WTC11 (cell line): ENCODE results near the gene TMED3. TPM values are rescaled to one million over a fixed set of nuclear protein-coding genes. Genes with fewer than 3 reads are reported as not detected.
A peak's percentile ranks its signal among the peaks of the same experiment; 100 is the strongest.

Experiments
- ATAC-seq: fragments of 200-7000 bp; cut with Tn5 transposase; 2 replicates; pipeline ENCODE4 v1.10.0; 2021; ENCODE audit warnings: mild to moderate bottlenecking, moderate library complexity
- CTCF ChIA-PET: fragments of 300-600 bp; sonication (Branson Sonifier 250); formaldehyde crosslinking; loops from one replicate; lab custom pipeline; 2021; ENCODE audit warnings: antibody characterized with exemption; lab: Charles Lee
- POLR2A ChIA-PET: fragments of 350-600 bp; sonication (Branson Sonifier 250); formaldehyde crosslinking; loops from one replicate; lab custom pipeline; 2021; ENCODE audit warnings: antibody characterized with exemption; lab: Charles Lee
- DNase-seq: peaks from one replicate; pipeline ENCODE4 v3.0.0; 2021; ENCODE audit warnings: low spot score
- H3K27ac Mint-ChIP-seq: 2 replicates; pipeline ENCODE4 v1.8.0; 2021; ENCODE audit warnings: mixed read lengths
- H3K27me3 Mint-ChIP-seq: 2 replicates; pipeline ENCODE4 v1.8.0; 2021; ENCODE audit warnings: low read depth, mild to moderate bottlenecking, moderate library complexity, mixed read lengths
- H3K36me3 Mint-ChIP-seq: 2 replicates; pipeline ENCODE4 v1.8.0; 2021; ENCODE audit warnings: mixed read lengths
- H3K4me1 Mint-ChIP-seq: 2 replicates; pipeline ENCODE4 v1.8.0; 2022; ENCODE audit warnings: mixed read lengths
- H3K4me3 Mint-ChIP-seq: 2 replicates; pipeline ENCODE4 v1.8.0; 2021; ENCODE audit warnings: mild to moderate bottlenecking, moderate library complexity, mixed read lengths
- H3K9me3 Mint-ChIP-seq: 2 replicates; pipeline ENCODE4 v1.8.0; 2021; ENCODE audit warnings: mixed read lengths
- ATF1 ChIP-seq: sonication (generic); formaldehyde crosslinking; IDR thresholded peaks from 2 replicates; pipeline ENCODE4 v1.8.1; 2023; ENCODE audit warnings: mild to moderate bottlenecking, moderate library complexity, missing genetic modification reagents
- ELF4 ChIP-seq: sonication (generic); formaldehyde crosslinking; IDR thresholded peaks from 2 replicates; pipeline ENCODE4 v1.8.1; 2022; ENCODE audit warnings: low read depth, mild to moderate bottlenecking, moderate library complexity, missing genetic modification reagents
- ESRRA ChIP-seq: sonication (generic); formaldehyde crosslinking; IDR thresholded peaks from 2 replicates; pipeline ENCODE4 v1.8.1; 2022; ENCODE audit warnings: mild to moderate bottlenecking, missing genetic modification reagents, borderline replicate concordance
- MXD4 ChIP-seq: fragments of 250-450 bp; sonication (Bioruptor Pico); IDR thresholded peaks from 2 replicates; pipeline ENCODE4 v1.8.0; 2021; ENCODE audit warnings: mild to moderate bottlenecking, moderate library complexity, borderline replicate concordance
- SOX15 ChIP-seq: fragments of 250-450 bp; sonication (Bioruptor Pico); IDR thresholded peaks from 2 replicates; pipeline ENCODE4 v1.9.0; 2021; ENCODE audit warnings: mild to moderate bottlenecking
- TEAD1 ChIP-seq: sonication (generic); formaldehyde crosslinking; IDR thresholded peaks from 2 replicates; pipeline ENCODE4 v1.8.0; 2022; ENCODE audit warnings: mild to moderate bottlenecking, missing genetic modification reagents
- ZNF138 ChIP-seq: sonication (generic); formaldehyde crosslinking; conservative IDR thresholded peaks from 2 replicates; pipeline ENCODE4 v1.8.1; 2022; ENCODE audit warnings: mild to moderate bottlenecking, moderate library complexity, missing genetic modification reagents
- ZNF219 ChIP-seq: sonication (generic); formaldehyde crosslinking; IDR thresholded peaks from 2 replicates; pipeline ENCODE4 v1.8.0; 2023; ENCODE audit warnings: missing genetic modification reagents, mild to moderate bottlenecking, borderline replicate concordance
- ZNF317 ChIP-seq: sonication (generic); formaldehyde crosslinking; IDR thresholded peaks from 2 replicates; pipeline ENCODE4 v1.8.1; 2023; ENCODE audit warnings: low read depth, mild to moderate bottlenecking, moderate library complexity, missing genetic modification reagents, borderline replicate concordance
- total RNA-seq: library from RNA; stranded (reverse); gene quantifications from 3 replicates; pipeline ENCODE4 v1.2.3, GENCODE V29; 2021
- TF ChIP-seq, protein P1 (sequence below): sonication (generic); formaldehyde crosslinking; IDR thresholded peaks from 2 replicates; pipeline ENCODE4 v1.8.1; 2023; ENCODE audit warnings: mild to moderate bottlenecking, missing genetic modification reagents, moderate library complexity
- TF ChIP-seq, protein P2 (sequence below): fragments of 250-450 bp; sonication (Bioruptor Pico); IDR thresholded peaks from 2 replicates; pipeline ENCODE4 v1.8.0; 2021; ENCODE audit warnings: mild to moderate bottlenecking
- TF ChIP-seq, protein P3 (sequence below): sonication (generic); formaldehyde crosslinking; IDR thresholded peaks from 2 replicates; pipeline ENCODE4 v1.8.1; 2023; ENCODE audit warnings: mild to moderate bottlenecking, missing genetic modification reagents, moderate library complexity
- TF ChIP-seq, protein P4 (sequence below): sonication (generic); formaldehyde crosslinking; IDR thresholded peaks from 2 replicates; pipeline ENCODE4 v1.8.1; 2022; ENCODE audit warnings: mild to moderate bottlenecking, missing genetic modification reagents, moderate library complexity, borderline replicate concordance
- TF ChIP-seq, protein P5 (sequence below): fragments of 200-600 bp; IDR thresholded peaks from 2 replicates; pipeline ENCODE4 v1.8.0; 2022; ENCODE audit warnings: antibody characterized with exemption
- TF ChIP-seq, protein P6 (sequence below): sonication (generic); formaldehyde crosslinking; IDR thresholded peaks from 2 replicates; pipeline ENCODE4 v1.8.1; 2023; ENCODE audit warnings: mild to moderate bottlenecking, moderate library complexity, missing genetic modification reagents
- TF ChIP-seq, protein P7 (sequence below): sonication (generic); formaldehyde crosslinking; IDR thresholded peaks from 2 replicates; pipeline ENCODE4 v1.8.0; 2022; ENCODE audit warnings: mild to moderate bottlenecking, missing genetic modification reagents
- TF ChIP-seq, protein P8 (sequence below): sonication (generic); formaldehyde crosslinking; IDR thresholded peaks from 2 replicates; pipeline ENCODE4 v1.8.1; 2022; ENCODE audit warnings: missing genetic modification reagents, borderline replicate concordance
- TF ChIP-seq, protein P9 (sequence below): sonication (generic); formaldehyde crosslinking; IDR thresholded peaks from 2 replicates; pipeline ENCODE4 v1.8.0; 2023; ENCODE audit warnings: missing genetic modification reagents

TMED3 gene
- total RNA-seq, 1 experiment from 2014 or later, result 51.2 TPM

DNA sequence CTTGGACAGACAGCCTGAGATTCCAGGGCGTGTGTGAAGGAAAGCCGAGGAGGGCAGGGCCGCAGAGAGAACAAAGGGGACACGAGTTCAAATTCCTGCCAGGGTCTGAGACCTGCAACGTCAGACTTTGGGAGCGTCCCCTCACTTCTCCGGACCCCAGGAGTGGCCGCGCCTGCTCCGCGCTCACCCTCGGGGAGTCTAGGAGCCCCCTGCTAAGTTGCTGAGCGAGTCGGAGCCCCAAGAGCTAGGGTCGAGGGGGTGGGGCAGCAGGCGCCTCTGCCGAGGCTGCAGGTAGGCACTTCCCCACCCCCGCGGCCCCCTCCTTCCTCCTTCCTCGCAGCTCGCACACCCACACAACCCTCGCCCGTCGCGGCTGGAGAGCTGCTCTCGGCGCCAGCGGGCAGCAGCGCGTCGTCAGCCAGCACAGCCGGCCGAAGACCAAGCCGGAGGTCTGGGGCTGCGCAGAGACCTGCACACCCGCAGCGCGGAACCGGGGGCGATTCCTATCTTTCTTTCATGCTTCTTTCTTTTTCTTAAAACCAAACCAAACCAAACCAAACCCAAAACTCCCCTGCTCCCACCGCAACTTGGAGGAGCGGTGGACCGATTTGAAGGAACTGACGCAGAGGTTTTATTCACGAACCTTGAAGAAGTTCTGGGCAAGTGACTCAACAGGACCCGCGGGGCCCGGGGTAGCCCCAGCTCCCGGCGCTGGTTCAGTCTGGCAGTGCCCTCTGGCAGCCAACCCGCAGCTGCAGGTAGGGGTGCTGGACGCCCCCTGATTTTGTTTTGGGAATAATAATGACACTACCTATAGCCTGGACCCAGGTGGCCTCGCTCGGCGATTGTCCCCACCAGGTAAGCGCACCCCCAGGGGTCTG lies 28.3 kb upstream of the TMED3 start, which contains the start of gene ANKRD34C:
TSS of gene ANKRD34C (plus strand) at position 352 of the 881 bp plus-strand sequence. CDS start 10,563 bp downstream, outside the sequence.
- no peak within 1 kb of the TSS for H3K27ac Mint-ChIP-seq
- ChIA-PET CTCF (interaction anchor here (0.7 to 1.8 kb wide), 5 partner anchors 28 to 98 kb away, joined by 3 to 7 read pairs (median 3); partner anchors contain the start of gene TMED3), POLR2A (no interaction called here)
- peaks cover 77% of the 10 kb centered on the region for H3K27me3 Mint-ChIP-seq
- TF ChIP-seq MXD4 (CRISPR knock-in tag) (no peak), ATF1 (CRISPR knock-in tag) (no peak), ZNF219 (CRISPR knock-in tag) (no peak), ZNF138 (CRISPR knock-in tag) (no peak), SOX15 (no peak)
- TF ChIP-seq, protein P1, sequence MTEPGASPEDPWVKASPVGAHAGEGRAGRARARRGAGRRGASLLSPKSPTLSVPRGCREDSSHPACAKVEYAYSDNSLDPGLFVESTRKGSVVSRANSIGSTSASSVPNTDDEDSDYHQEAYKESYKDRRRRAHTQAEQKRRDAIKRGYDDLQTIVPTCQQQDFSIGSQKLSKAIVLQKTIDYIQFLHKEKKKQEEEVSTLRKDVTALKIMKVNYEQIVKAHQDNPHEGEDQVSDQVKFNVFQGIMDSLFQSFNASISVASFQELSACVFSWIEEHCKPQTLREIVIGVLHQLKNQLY (CRISPR knock-in tag), result no peak
- TF ChIP-seq, protein P2, sequence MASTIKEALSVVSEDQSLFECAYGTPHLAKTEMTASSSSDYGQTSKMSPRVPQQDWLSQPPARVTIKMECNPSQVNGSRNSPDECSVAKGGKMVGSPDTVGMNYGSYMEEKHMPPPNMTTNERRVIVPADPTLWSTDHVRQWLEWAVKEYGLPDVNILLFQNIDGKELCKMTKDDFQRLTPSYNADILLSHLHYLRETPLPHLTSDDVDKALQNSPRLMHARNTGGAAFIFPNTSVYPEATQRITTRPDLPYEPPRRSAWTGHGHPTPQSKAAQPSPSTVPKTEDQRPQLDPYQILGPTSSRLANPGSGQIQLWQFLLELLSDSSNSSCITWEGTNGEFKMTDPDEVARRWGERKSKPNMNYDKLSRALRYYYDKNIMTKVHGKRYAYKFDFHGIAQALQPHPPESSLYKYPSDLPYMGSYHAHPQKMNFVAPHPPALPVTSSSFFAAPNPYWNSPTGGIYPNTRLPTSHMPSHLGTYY, result no peak
- H3K4me3 Mint-ChIP-seq, result peak within 1 kb of the TSS; percentile 71
- peak; percentile 46 for DNase-seq
- ATAC-seq, result peak; percentile 76
- no peaks in the 10 kb centered on the region for H3K9me3 Mint-ChIP-seq
- H3K36me3 Mint-ChIP-seq, result no peaks in the 10 kb centered on the region
- H3K4me1 Mint-ChIP-seq, result peaks cover 9% of the 10 kb centered on the region

DNA sequence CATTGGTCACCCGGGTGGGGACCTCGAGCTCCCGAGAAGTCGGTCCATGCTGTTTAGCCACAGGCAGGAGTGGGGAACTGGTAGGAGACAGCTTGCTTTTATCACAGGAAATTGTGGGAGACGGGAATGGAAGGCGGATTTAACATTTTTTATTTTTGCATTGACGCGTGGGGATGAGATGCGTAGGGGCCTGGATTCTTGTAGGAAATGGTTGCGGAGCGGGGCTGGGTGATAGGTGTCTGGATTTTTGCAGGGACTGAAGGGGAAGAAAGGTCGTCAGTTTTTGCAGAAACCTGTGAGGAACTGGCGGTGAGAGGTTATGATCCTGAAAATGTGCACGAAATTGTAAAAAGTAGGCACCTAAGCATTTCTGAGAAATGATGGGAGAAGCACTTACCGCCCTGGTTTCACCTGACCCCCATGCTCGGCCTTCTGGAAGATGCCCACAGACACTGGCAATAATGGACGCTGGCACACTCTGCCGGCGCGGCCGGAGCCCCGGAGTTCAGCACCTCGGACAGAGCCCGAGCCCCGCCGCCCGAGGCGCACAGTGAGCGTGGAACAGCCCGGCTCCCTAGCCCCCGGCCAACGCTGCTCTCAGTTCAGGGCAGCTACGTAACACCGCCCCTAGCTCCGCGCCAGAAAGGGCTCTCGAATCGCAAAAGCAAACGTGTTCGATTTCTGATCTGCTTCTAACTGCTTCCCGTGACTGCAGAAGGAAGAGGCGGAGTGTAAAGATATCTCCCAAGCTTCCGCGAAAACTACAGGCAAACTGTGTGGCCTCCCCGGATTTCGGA lies 27.5 kb upstream of the TMED3 start:
- H3K27ac Mint-ChIP-seq, result no peak overlapping the region
- DNase-seq, result peak; percentile 81
- no peaks in the 10 kb centered on the region for H3K36me3 Mint-ChIP-seq
- H3K4me1 Mint-ChIP-seq, result peaks cover 9% of the 10 kb centered on the region
- POLR2A ChIA-PET, result no interaction called here
- no peaks in the 10 kb centered on the region for H3K9me3 Mint-ChIP-seq
- ATAC-seq, result peak; percentile 90
- peak overlapping the region; percentile 71 for H3K4me3 Mint-ChIP-seq
- peaks cover 82% of the 10 kb centered on the region for H3K27me3 Mint-ChIP-seq
- CTCF ChIA-PET, result interaction anchor here (0.9 to 1.8 kb wide), 6 partner anchors 27 to 99 kb away, joined by 3 to 7 read pairs (median 3); partner anchors contain the start of gene TMED3
- TF ChIP-seq, protein P3, sequence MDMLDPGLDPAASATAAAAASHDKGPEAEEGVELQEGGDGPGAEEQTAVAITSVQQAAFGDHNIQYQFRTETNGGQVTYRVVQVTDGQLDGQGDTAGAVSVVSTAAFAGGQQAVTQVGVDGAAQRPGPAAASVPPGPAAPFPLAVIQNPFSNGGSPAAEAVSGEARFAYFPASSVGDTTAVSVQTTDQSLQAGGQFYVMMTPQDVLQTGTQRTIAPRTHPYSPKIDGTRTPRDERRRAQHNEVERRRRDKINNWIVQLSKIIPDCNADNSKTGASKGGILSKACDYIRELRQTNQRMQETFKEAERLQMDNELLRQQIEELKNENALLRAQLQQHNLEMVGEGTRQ (CRISPR knock-in tag), result no peak
- TF ChIP-seq, protein P4, sequence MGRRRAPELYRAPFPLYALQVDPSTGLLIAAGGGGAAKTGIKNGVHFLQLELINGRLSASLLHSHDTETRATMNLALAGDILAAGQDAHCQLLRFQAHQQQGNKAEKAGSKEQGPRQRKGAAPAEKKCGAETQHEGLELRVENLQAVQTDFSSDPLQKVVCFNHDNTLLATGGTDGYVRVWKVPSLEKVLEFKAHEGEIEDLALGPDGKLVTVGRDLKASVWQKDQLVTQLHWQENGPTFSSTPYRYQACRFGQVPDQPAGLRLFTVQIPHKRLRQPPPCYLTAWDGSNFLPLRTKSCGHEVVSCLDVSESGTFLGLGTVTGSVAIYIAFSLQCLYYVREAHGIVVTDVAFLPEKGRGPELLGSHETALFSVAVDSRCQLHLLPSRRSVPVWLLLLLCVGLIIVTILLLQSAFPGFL (CRISPR knock-in tag), result peak; percentile 55; the same call in 1 of the 2 replicates
- no peak for TF ChIP-seq ZNF317 (CRISPR knock-in tag)
- peak; percentile 51; the same call in 1 of the 2 replicates for TF ChIP-seq ESRRA
- TF ChIP-seq ELF4 (CRISPR knock-in tag), result 0 out of 2 replicates have a peak, but pooled peaks have one; percentile 22
- TF ChIP-seq, protein P5, sequence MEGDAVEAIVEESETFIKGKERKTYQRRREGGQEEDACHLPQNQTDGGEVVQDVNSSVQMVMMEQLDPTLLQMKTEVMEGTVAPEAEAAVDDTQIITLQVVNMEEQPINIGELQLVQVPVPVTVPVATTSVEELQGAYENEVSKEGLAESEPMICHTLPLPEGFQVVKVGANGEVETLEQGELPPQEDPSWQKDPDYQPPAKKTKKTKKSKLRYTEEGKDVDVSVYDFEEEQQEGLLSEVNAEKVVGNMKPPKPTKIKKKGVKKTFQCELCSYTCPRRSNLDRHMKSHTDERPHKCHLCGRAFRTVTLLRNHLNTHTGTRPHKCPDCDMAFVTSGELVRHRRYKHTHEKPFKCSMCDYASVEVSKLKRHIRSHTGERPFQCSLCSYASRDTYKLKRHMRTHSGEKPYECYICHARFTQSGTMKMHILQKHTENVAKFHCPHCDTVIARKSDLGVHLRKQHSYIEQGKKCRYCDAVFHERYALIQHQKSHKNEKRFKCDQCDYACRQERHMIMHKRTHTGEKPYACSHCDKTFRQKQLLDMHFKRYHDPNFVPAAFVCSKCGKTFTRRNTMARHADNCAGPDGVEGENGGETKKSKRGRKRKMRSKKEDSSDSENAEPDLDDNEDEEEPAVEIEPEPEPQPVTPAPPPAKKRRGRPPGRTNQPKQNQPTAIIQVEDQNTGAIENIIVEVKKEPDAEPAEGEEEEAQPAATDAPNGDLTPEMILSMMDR, result no peak
- TF ChIP-seq, protein P6, sequence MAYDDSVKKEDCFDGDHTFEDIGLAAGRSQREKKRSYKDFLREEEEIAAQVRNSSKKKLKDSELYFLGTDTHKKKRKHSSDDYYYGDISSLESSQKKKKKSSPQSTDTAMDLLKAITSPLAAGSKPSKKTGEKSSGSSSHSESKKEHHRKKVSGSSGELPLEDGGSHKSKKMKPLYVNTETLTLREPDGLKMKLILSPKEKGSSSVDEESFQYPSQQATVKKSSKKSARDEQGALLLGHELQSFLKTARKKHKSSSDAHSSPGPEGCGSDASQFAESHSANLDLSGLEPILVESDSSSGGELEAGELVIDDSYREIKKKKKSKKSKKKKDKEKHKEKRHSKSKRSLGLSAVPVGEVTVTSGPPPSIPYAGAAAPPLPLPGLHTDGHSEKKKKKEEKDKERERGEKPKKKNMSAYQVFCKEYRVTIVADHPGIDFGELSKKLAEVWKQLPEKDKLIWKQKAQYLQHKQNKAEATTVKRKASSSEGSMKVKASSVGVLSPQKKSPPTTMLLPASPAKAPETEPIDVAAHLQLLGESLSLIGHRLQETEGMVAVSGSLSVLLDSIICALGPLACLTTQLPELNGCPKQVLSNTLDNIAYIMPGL (CRISPR knock-in tag), result no peak
- TF ChIP-seq, protein P7, sequence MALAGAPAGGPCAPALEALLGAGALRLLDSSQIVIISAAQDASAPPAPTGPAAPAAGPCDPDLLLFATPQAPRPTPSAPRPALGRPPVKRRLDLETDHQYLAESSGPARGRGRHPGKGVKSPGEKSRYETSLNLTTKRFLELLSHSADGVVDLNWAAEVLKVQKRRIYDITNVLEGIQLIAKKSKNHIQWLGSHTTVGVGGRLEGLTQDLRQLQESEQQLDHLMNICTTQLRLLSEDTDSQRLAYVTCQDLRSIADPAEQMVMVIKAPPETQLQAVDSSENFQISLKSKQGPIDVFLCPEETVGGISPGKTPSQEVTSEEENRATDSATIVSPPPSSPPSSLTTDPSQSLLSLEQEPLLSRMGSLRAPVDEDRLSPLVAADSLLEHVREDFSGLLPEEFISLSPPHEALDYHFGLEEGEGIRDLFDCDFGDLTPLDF (CRISPR knock-in tag), result 0 out of 2 replicates have a peak, but pooled peaks have one; percentile 46
- TF ChIP-seq, protein P8, sequence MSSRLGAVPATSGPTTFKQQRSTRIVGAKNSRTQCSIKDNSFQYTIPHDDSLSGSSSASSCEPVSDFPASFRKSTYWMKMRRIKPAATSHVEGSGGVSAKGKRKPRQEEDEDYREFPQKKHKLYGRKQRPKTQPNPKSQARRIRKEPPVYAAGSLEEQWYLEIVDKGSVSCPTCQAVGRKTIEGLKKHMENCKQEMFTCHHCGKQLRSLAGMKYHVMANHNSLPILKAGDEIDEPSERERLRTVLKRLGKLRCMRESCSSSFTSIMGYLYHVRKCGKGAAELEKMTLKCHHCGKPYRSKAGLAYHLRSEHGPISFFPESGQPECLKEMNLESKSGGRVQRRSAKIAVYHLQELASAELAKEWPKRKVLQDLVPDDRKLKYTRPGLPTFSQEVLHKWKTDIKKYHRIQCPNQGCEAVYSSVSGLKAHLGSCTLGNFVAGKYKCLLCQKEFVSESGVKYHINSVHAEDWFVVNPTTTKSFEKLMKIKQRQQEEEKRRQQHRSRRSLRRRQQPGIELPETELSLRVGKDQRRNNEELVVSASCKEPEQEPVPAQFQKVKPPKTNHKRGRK (CRISPR knock-in tag), result no peak
- TF ChIP-seq TEAD1 (CRISPR knock-in tag), result peak; percentile 85
- TF ChIP-seq, protein P9, sequence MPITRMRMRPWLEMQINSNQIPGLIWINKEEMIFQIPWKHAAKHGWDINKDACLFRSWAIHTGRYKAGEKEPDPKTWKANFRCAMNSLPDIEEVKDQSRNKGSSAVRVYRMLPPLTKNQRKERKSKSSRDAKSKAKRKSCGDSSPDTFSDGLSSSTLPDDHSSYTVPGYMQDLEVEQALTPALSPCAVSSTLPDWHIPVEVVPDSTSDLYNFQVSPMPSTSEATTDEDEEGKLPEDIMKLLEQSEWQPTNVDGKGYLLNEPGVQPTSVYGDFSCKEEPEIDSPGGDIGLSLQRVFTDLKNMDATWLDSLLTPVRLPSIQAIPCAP (CRISPR knock-in tag), result 0 out of 2 replicates have a peak, but pooled peaks have one; percentile 61
